TTC549 (cell line): ENCODE results near the gene KCNQ1OT1.

Experiments
- FAIRE-seq: peaks from 2 replicates; lab custom pipeline; 2012; peaks lifted over from hg19 to GRCh38; lab: Jason Lieb, UNC

Gene KCNQ1OT1

GRCh38 chr11:2666828-2667570, 32.8 kb downstream of the KCNQ1OT1 start:
- no peak for FAIRE-seq

GRCh38 chr11:2666401-2666741, 33.4 kb downstream of the KCNQ1OT1 start:
- FAIRE-seq, result no peak

GRCh38 chr11:2665526-2666400, 34.0 kb downstream of the KCNQ1OT1 start:
- FAIRE-seq, result no peak

- FAIRE-seq, result no peak
Measured at GRCh38 chr11:2664791-2665525, 34.8 kb downstream of the KCNQ1OT1 start.

GRCh38 chr11:2664376-2664775, 35.4 kb downstream of the KCNQ1OT1 start:
- FAIRE-seq, result no peak

- FAIRE-seq, result no peak
Measured at GRCh38 chr11:2663915-2664314, 35.9 kb downstream of the KCNQ1OT1 start.

GRCh38 chr11:2663506-2663905, 36.3 kb downstream of the KCNQ1OT1 start:
- FAIRE-seq, result no peak

- FAIRE-seq, result no peak
Measured at GRCh38 chr11:2662430-2663299, 37.1 kb downstream of the KCNQ1OT1 start.

- FAIRE-seq, result no peak
Measured at GRCh38 chr11:2662024-2662312, 37.8 kb downstream of the KCNQ1OT1 start.

GRCh38 chr11:2661173-2662023, 38.4 kb downstream of the KCNQ1OT1 start:
- no peak for FAIRE-seq

- FAIRE-seq, result no peak
Measured at GRCh38 chr11:2660357-2660939, 39.3 kb downstream of the KCNQ1OT1 start.

- no peak for FAIRE-seq
Measured at GRCh38 chr11:2657697-2658284, 42.0 kb downstream of the KCNQ1OT1 start.

- no peak for FAIRE-seq
Measured at GRCh38 chr11:2656859-2657258, 42.9 kb downstream of the KCNQ1OT1 start.

GRCh38 chr11:2655834-2656622, 43.8 kb downstream of the KCNQ1OT1 start:
- FAIRE-seq, result no peak

- FAIRE-seq, result no peak
Measured at GRCh38 chr11:2655016-2655719, 44.6 kb downstream of the KCNQ1OT1 start.

- no peak for FAIRE-seq
Measured at GRCh38 chr11:2653930-2654739, 45.7 kb downstream of the KCNQ1OT1 start.

GRCh38 chr11:2653198-2653551, 46.6 kb downstream of the KCNQ1OT1 start:
- FAIRE-seq, result no peak
